HepG2 (cell line): ENCODE data around the gene TMEM95. TPM values are rescaled to one million over a fixed set of nuclear protein-coding genes. Genes with fewer than 3 reads are reported as not detected.

Source experiments
- ATAC-seq: fragments of 200-7000 bp; cut with Tn5 transposase; 3 replicates; pipeline ENCODE4 v1.9.1; 2020; ENCODE audit warnings: mild to moderate bottlenecking, moderate library complexity
- BruUV-seq: library from RNA; stranded (reverse); fragments of 400-500 nt; replicated peaks from 2 replicates; lab custom pipeline; 2021; lab: Mats Ljungman, UMichigan
- CTCF ChIA-PET: fragments of 300-600 bp; formaldehyde crosslinking; extraction: SDS; loops from one replicate; lab custom pipeline; 2021; ENCODE audit warnings: low total read pairs, inconsistent platforms, low intra/inter-chr PET ratio; lab: Yijun Ruan, JAX
- POLR2A ChIA-PET: fragments of 350-600 bp; sonication (Branson Sonifier 250); formaldehyde crosslinking; loops from one replicate; lab custom pipeline; 2020; ENCODE audit warnings: antibody characterized with exemption, inconsistent platforms; lab: Yijun Ruan, JAX
- DNase-seq: peaks from one replicate; pipeline ENCODE4 v3.0.0-alpha.2; 2015; ENCODE audit warnings: low spot score
- FAIRE-seq: peaks from 3 replicates; lab custom pipeline; 2011; peaks lifted over from hg19 to GRCh38; lab: Jason Lieb, UNC
- H2AFZ ChIP-seq: one replicate; pipeline ENCODE4 v1.6.1; 2011; ENCODE audit warnings: low read length, inconsistent platforms
- H3K27ac ChIP-seq: fragments of 300-600 bp; 3 replicates; pipeline ENCODE4 v1.8.0; 2011; ENCODE audit warnings: mixed run types, mild to moderate bottlenecking, mixed read lengths, low read length, inconsistent platforms; ENCODE audit not compliant: insufficient read depth; ENCODE audit errors: extremely low read length
- H3K27me3 ChIP-seq, 2 experiments: fragments of 200-600 bp in 1 of 2; 2 replicates in 1 of 2; 3 replicates in 1 of 2; pipeline versions ENCODE4 v1.6.0 to v1.8.0; 2011; ENCODE audit warnings: low read length in 2 of 2, mild to moderate bottlenecking in 2 of 2, moderate library complexity in 2 of 2, inconsistent platforms in 1 of 2; ENCODE audit not compliant: insufficient read depth in 2 of 2, control insufficient read depth in 1 of 2
- H3K36me3 ChIP-seq, 2 experiments: fragments of 200-600 bp in 1 of 2; replicated peaks in 1 of 2; 2 replicates in 1 of 2; 3 replicates in 1 of 2; pipeline versions ENCODE4 v1.5.1 to v1.8.0; 2011; ENCODE audit warnings: low read length in 2 of 2, inconsistent platforms in 1 of 2; ENCODE audit not compliant: insufficient read depth in 2 of 2, control insufficient read depth in 1 of 2
- H3K4me1 ChIP-seq: 2 replicates; pipeline ENCODE4 v1.5.1; 2012; ENCODE audit warnings: low read length, inconsistent platforms; ENCODE audit not compliant: insufficient read depth
- H3K4me2 ChIP-seq: 2 replicates; pipeline ENCODE4 v1.6.0; 2011; ENCODE audit warnings: low read depth, low read length, inconsistent platforms
- H3K4me3 ChIP-seq, 3 experiments: fragments of 200-600 bp in 1 of 3; sonication (generic), shearing (Covaris generic) in 1 of 3; replicated peaks in 1 of 3; 2 replicates each; pipeline ENCODE4 v1.5.1; 2011 to 2016; ENCODE audit warnings: low read length in 3 of 3, inconsistent platforms in 2 of 3, low read depth in 2 of 3, mild to moderate bottlenecking in 2 of 3, control low read depth in 1 of 3, mixed read lengths in 1 of 3; ENCODE audit not compliant: insufficient read depth in 1 of 3
- H3K79me2 ChIP-seq: one replicate; pipeline ENCODE4 v1.6.1; 2011; ENCODE audit warnings: low read length, inconsistent platforms; ENCODE audit not compliant: insufficient read depth
- H3K9ac ChIP-seq: 2 replicates; pipeline ENCODE4 v1.6.0; 2011; ENCODE audit warnings: mild to moderate bottlenecking, low read depth, low read length, inconsistent platforms; ENCODE audit not compliant: insufficient read depth
- H3K9me3 ChIP-seq: 2 replicates; pipeline ENCODE4 v1.5.1; 2012; ENCODE audit warnings: mild to moderate bottlenecking, low read length
- H4K20me1 ChIP-seq: 2 replicates; pipeline ENCODE4 v1.6.0; 2011; ENCODE audit warnings: inconsistent platforms, mild to moderate bottlenecking, low read length, moderate library complexity; ENCODE audit not compliant: insufficient read depth
- ARID2 ChIP-seq: sonication (generic); formaldehyde crosslinking; IDR thresholded peaks from 2 replicates; pipeline ENCODE4 v1.8.1; 2022; ENCODE audit warnings: mild to moderate bottlenecking, missing genetic modification reagents, borderline replicate concordance
- DMAP1 ChIP-seq: IDR thresholded peaks from 2 replicates; pipeline ENCODE4 v1.6.1; 2016
- GABPA ChIP-seq, 2 experiments: IDR thresholded peaks; 2 replicates each; pipeline ENCODE4 v1.6.1; 2011 to 2016; ENCODE audit warnings: low read depth in 2 of 2, low read length in 1 of 2, missing biosample characterization in 1 of 2, missing genetic modification characterization in 1 of 2
- GLMP ChIP-seq: sonication (generic); formaldehyde crosslinking; IDR thresholded peaks from 2 replicates; pipeline ENCODE4 v1.9.0; 2021; ENCODE audit warnings: missing genetic modification reagents, mild to moderate bottlenecking, borderline replicate concordance
- HMG20B ChIP-seq: conservative IDR thresholded peaks from 2 replicates; pipeline ENCODE4 v1.6.1; 2016; ENCODE audit warnings: missing genetic modification reagents, missing compliant biosample characterization
- KAT8 ChIP-seq: IDR thresholded peaks from 2 replicates; pipeline ENCODE4 v1.6.1; 2016; ENCODE audit warnings: missing genetic modification reagents, missing compliant biosample characterization
- MEIS1 ChIP-seq: sonication (generic); formaldehyde crosslinking; IDR thresholded peaks from 2 replicates; pipeline ENCODE4 v1.9.0; 2021; ENCODE audit warnings: mild to moderate bottlenecking, missing genetic modification reagents, moderate library complexity, borderline replicate concordance
- NFIC ChIP-seq: IDR thresholded peaks from 2 replicates; pipeline ENCODE4 v1.6.1; 2012; ENCODE audit warnings: mild to moderate bottlenecking, low read length, inconsistent platforms
- PHF20 ChIP-seq: sonication (generic); formaldehyde crosslinking; IDR thresholded peaks from 2 replicates; pipeline ENCODE4 v1.5.0; 2020; ENCODE audit warnings: mild to moderate bottlenecking, missing genetic modification reagents
- SNRNP70 ChIP-seq: fragments of 200-400 bp; formaldehyde crosslinking; IDR thresholded peaks from 2 replicates; pipeline ENCODE4 v1.6.1; 2017; ENCODE audit warnings: mild to moderate bottlenecking, low read depth, low read length, moderate library complexity
- STAT6 ChIP-seq: sonication (generic); formaldehyde crosslinking; IDR thresholded peaks from 2 replicates; pipeline ENCODE4 v1.4.0; 2020; ENCODE audit warnings: missing genetic modification reagents, mild to moderate bottlenecking, borderline replicate concordance
- ZIK1 ChIP-seq: sonication (generic); formaldehyde crosslinking; IDR thresholded peaks from 2 replicates; pipeline ENCODE4 v1.5.0; 2020; ENCODE audit warnings: mild to moderate bottlenecking, low read depth, missing genetic modification reagents, borderline replicate concordance
- ZNF460 ChIP-seq: sonication (generic); formaldehyde crosslinking; IDR thresholded peaks from 2 replicates; pipeline ENCODE4 v1.5.1; 2020; ENCODE audit warnings: missing genetic modification reagents, mild to moderate bottlenecking, borderline replicate concordance
- ZNF720 ChIP-seq: sonication (generic); formaldehyde crosslinking; IDR thresholded peaks from 2 replicates; pipeline ENCODE4 v1.4.0; 2020; ENCODE audit warnings: missing genetic modification reagents
- ZNF816 ChIP-seq: sonication (generic); formaldehyde crosslinking; IDR thresholded peaks from 2 replicates; pipeline ENCODE4 v1.8.0; 2022; ENCODE audit warnings: missing genetic modification reagents, mild to moderate bottlenecking, borderline replicate concordance
- WGBS: methylation state at CpG from one replicate; pipeline ENCODE4 v1.1.6; 2017; ENCODE audit warnings: low lambda C conversion rate; 5-methylcytosine and 5-hydroxymethylcytosine counted together
- in situ Hi-C: cut with HindIII; loops from 2 replicates; pipeline ENCODE4 v1.10.0; 2017; ENCODE audit warnings: low pct_unique_long_range_greater_than_20kb; ENCODE audit not compliant: extremely low pct_ligation_motif_present
- intact Hi-C: fragments of 100-400 bp; cut with micrococcal nuclease; formaldehyde crosslinking; loops from one replicate; pipeline ENCODE4 v1.10.0; 2022; ENCODE audit not compliant: unreplicated experiment
- polyA plus RNA-seq, 8 experiments: library from polyadenylated mRNA; depleted of rRNA in 3 of 8; stranded (reverse) in 7 of 8; unstranded in 1 of 8; fragments of >200 nt; fragmentation: Illumina TruSeq in 4 of 8; extraction: Trizol in 4 of 8; gene quantifications; 2 replicates each; pipeline versions ENCODE4 v1.2.1 to v1.2.3, GENCODE V29; 2011 to 2016; ENCODE audit warnings: low read depth in 4 of 8, missing spikeins in 1 of 8, mixed read lengths in 1 of 8; ENCODE audit not compliant: insufficient read depth in 1 of 8
- total RNA-seq, 5 experiments: library from RNA; depleted of rRNA; stranded (reverse); fragments of >200 nt; fragmentation: Illumina TruSeq; extraction: Trizol; gene quantifications; 2 replicates each; pipeline ENCODE4 v1.2.3, GENCODE V29; 2016; ENCODE audit warnings: low read depth in 1 of 5

Gene TMEM95
- total and polyA plus RNA-seq, 2 of the 13 experiments (the other 11 are each of a cell fraction or from before 2014, with no cell fraction given) = not detected

DNA sequence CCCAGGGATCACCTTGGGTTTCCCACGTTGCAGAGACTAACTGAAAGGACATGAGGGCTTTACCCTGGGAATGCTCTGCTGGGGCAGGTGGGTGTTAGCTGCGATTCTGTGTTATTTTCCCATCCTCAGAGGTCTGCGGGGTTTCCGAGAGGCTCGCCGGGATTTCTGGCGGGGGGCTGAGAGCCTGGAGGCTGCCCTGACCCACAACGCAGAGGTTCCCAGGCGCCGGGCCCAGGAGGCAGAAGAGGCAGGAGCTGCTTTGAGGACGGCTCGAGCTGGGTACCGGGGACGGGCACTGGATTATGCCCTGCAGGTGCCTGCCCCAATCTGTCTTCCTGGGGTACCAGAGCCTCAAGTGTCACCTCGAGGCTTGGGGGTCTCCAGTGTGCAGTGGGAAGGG lies 11.7 kb upstream of the TMEM95 start:
- in situ Hi-C loops = no loop called here
- FAIRE-seq = no peak
- TF ChIP-seq NFIC = no peak
- no peak for TF ChIP-seq KAT8
- no peak for TF ChIP-seq ZIK1 (CRISPR knock-in tag)
- no peak for TF ChIP-seq GABPA (IDR thresholded peaks at IDR 0.05; ENCODE audit: low read depth, low read length)
- TF ChIP-seq GABPA (CRISPR knock-in tag; IDR thresholded peaks at IDR 0.05; ENCODE audit: low read depth) = no peak
- TF ChIP-seq GLMP (CRISPR knock-in tag) = no peak
- TF ChIP-seq STAT6 (CRISPR knock-in tag) = no peak
- TF ChIP-seq ZNF720 (CRISPR knock-in tag) = no peak
- TF ChIP-seq MEIS1 = no peak
- no peak for TF ChIP-seq ZNF816
- no peak for TF ChIP-seq PHF20 (CRISPR knock-in tag)
- TF ChIP-seq HMG20B = no peak
- TF ChIP-seq ARID2 (CRISPR knock-in tag) = no peak
- TF ChIP-seq DMAP1 (CRISPR knock-in tag) = no peak
- TF ChIP-seq SNRNP70 = no peak
- TF ChIP-seq ZNF460 (CRISPR knock-in tag) = no peak

More for the DNA sequence above, 11.7 kb upstream of the TMEM95 start:
- Histone ChIP-seq H3K4me1 (peaks cover 36% of the 10 kb centered on the region), H3K27me3 (peaks cover 3 to 26% of the 10 kb centered on the region in 2 experiments; a peak in 3 of 5 replicates), H2AFZ (no peak overlapping the region), H3K4me3 (no peak overlapping the region), H3K9me3 (no peaks in the 10 kb centered on the region), H3K9ac (no peak overlapping the region), H3K36me3 (no peaks in the 10 kb centered on the region), H3K27ac (no peak overlapping the region), H4K20me1 (no peaks in the 10 kb centered on the region), H3K79me2 (no peaks in the 10 kb centered on the region), H3K4me2 (no peak overlapping the region)
- intact Hi-C loops = no loop called here
- ATAC-seq (no peak), DNase-seq (no peak)
- ChIA-PET POLR2A (interaction anchor here (1.5 to 3.5 kb wide), 3 partner anchors 8 to 30 kb away, joined by 4 to 25 read pairs (median 16); partner anchors contain the start of genes ACAP1 and NEURL4), CTCF (interaction anchor here (1.8 to 5.9 kb wide), 2 partner anchors 19 to 62 kb away, joined by 6 to 41 read pairs; partner anchors contain the start of gene SLC2A4)
- BruUV-seq = no TSS peak
- WGBS = 61% methylated on average over 3 of the region's 15 CpGs
